Measurements from ENCODE around the gene ABL1. TPM values are rescaled to one million over a fixed set of nuclear protein-coding genes. Genes with fewer than 3 reads are reported as not detected.

ABL1 gene
- total RNA-seq, 1 donor from 2014 or later = 28.4 TPM

DNA sequence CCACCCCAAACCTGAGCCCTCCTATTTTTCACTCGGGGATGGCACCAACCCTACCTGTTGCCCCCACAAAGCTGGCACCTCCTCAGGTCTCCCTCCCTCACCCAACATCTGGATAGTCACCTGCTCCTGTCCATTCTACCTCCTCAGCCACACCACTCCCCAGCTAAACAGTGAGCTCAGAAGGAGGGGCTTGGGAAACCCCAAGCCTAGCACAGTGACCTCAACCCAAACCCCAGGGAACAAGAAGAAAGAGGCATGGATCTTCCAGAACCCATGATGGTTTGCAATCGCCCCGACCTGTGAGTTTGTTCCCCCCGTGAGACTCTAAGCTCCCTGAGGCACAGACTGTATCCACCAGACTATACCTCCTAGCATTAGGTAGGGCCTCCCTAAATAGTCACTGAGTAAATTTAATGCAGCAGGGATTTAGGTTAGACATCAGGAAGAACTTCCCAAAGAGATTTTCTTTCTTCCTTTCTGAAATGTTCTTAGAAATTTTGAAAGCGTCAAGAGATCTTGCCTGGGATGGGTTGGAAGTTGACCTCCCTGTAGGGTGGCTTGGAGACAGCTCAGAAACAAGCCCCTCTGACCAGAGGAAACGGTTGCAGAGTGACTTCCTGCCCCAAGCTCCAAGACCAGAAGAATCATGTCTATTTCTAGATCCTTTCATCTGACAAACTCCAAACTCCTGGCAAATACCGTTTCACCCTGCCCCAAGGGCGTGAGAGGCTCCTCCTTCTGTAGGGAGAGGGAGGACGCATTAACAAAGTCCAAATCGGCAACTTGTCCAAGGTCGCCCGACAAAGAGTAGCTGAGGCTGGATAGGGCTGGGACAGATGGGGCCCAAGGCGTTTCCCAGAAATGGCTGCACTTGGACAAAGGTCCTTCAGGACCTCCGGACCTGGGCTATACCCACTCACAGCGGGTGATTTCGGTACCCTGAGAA is 99.9 kb downstream of the ABL1 start:
- no peak for ATAC-seq

DNA sequence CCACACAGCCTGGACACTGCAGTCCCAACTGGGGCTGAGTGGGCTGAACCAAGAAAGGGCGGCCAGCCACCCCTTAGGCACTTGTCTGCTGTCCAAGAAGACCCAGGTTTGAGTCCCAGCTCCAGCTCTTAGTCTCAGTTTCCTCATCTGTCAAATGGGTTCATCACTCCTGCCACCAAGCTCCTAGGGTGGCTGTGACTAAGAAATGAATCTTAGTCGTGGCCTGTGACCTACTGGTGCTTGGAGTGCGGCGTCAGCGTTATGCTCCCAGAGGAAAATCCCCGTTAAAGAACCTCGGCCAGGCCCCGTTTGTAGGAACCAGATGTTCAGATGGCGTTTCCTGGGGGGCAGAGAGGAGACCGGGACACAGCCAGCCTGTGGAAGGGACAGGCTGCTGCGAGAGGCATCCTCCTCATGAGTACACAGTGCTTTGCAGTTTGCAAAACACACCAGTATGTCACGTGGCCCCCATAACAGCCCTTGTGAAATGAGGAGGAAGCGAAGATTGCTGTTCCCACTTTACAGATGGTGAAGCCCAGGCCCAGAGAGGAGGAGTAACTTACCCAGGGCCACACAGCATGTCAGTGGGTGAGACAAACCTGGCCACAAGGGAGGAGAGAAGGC is 100.7 kb downstream of the ABL1 start:
- ATAC-seq = no peak

DNA sequence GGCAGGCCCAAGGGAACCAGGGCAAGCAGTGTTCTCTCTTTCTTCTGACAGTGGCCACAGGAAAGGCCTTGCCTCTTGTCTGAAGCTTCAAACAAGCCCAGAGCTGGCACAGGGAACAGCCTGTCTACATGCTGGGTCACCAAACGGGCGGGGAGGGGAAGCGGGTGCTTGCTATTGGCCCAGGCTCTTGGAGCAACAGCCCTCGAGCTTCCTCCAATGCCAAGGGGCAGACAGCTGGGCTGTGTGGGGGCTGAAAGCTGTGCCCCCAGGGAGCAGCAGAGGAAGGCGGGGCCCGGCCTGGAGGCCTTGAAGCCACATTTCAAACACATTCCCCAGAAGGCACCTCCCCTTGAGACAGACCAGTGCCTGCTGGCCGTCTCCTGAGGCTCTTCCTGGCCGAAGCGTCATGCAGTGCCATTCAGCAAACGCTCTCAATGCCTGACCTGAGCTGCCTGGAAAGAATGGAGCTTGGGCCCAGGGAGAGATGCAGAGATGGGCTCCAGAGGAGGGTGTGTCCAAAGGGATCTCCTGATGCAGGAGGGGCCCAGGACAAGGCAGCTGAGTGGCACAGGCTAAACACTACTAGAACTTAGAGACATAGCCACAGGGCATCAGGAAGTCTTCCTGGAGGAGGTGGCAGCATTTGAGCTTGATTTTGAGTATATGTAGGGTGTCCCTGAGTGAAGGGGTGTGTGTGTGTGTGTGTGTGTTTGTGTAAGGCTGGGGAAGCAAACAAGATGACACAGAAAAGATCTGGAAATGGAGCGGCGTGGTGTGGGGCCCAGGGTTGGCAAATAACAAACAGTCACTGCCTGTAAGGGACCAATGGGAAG is 101.4 kb downstream of the ABL1 start:
- no peak for ATAC-seq

Other genes with a start within 250 kb of the ABL1 start
- not detected for gene PRDM12, start 170.7 kb upstream of the ABL1 start, total RNA-seq
- 19.6 TPM for gene EXOSC2, start 141.5 kb upstream of the ABL1 start, total RNA-seq
- not detected for gene QRFP, start 61.6 kb downstream of the ABL1 start, total RNA-seq
- gene FIBCD1, start 104.0 kb downstream of the ABL1 start, total RNA-seq = 0.20 TPM
- 0.52 TPM for gene LAMC3, start 173.9 kb downstream of the ABL1 start, total RNA-seq